Measurements from ENCODE around the gene CIAO2A.

- TF ChIP-seq ZFX (IDR thresholded peaks at IDR 0.05) (no peak), CTCF (conservative IDR thresholded peaks at IDR 0.05) (no peak)
Measured at GRCh38 chr15:64138331-64138941, 44.8 kb upstream of the CIAO2A start.

Data from C4-2B (cell line).